Mucosa of rectum (tissue), 2 donors: ENCODE measurements around the gene SCAI.
A peak's percentile ranks its signal among the peaks of the same experiment; 100 is the strongest.

Source experiments
- H3K27ac ChIP-seq, 2 donors: one replicate each; pipeline ENCODE4 v1.7.0; 2013; ENCODE audit warnings: inconsistent platforms in 2 of 2, low read depth in 2 of 2, low read length in 2 of 2
- H3K27me3 ChIP-seq, 2 donors: one replicate each; pipeline ENCODE4 v1.7.0; 2013; ENCODE audit warnings: low read length in 2 of 2; ENCODE audit not compliant: control insufficient read depth in 2 of 2, insufficient read depth in 2 of 2
- H3K36me3 ChIP-seq, 2 donors: one replicate each; pipeline ENCODE4 v1.7.0; 2013; ENCODE audit warnings: low read length in 2 of 2; ENCODE audit not compliant: control insufficient read depth in 2 of 2, insufficient read depth in 2 of 2
- H3K4me1 ChIP-seq, 2 donors: one replicate each; pipeline ENCODE4 v1.7.0; 2013; ENCODE audit warnings: low read length in 2 of 2, mild to moderate bottlenecking in 1 of 2; ENCODE audit not compliant: control insufficient read depth in 2 of 2, insufficient read depth in 2 of 2
- H3K4me3 ChIP-seq, 2 donors: one replicate each; pipeline ENCODE4 v1.7.0; 2013; ENCODE audit warnings: low read length in 2 of 2
- H3K9ac ChIP-seq, 2 donors: one replicate each; pipeline ENCODE4 v1.7.0; 2013; ENCODE audit warnings: low read length in 2 of 2, low read depth in 1 of 2, mild to moderate bottlenecking in 1 of 2
- H3K9me3 ChIP-seq, 2 donors: one replicate each; pipeline ENCODE4 v1.7.0; 2013; ENCODE audit warnings: low read length in 2 of 2; ENCODE audit not compliant: control insufficient read depth in 2 of 2
- donor health status: healthy.
- donor health status: Normal muscosa, but diverticular disease.

SCAI gene

GRCh38 chr9:124954255-124954654 is 189.1 kb downstream of the SCAI start:
- no peaks in the 10 kb centered on the region for H3K4me1 ChIP-seq
- H3K9ac ChIP-seq: no peak overlapping the region
- H3K27ac ChIP-seq: no peak overlapping the region
- H3K27me3 ChIP-seq: no peaks in the 10 kb centered on the region
- no peaks in the 10 kb centered on the region for H3K9me3 ChIP-seq
- no peaks in the 10 kb centered on the region for H3K36me3 ChIP-seq
- H3K4me3 ChIP-seq: no peak overlapping the region

- Histone ChIP-seq H3K9me3 (no peaks in the 10 kb centered on the region), H3K4me3 (no peak overlapping the region), H3K27me3 (no peaks in the 10 kb centered on the region), H3K27ac (no peak overlapping the region), H3K4me1 (no peaks in the 10 kb centered on the region), H3K9ac (no peak overlapping the region), H3K36me3 (no peaks in the 10 kb centered on the region)
Measured at GRCh38 chr9:124950050-124950718, 193.1 kb downstream of the SCAI start.

GRCh38 chr9:124949387-124949786 is 193.9 kb downstream of the SCAI start:
- H3K4me1 ChIP-seq: no peaks in the 10 kb centered on the region
- H3K27ac ChIP-seq: no peak overlapping the region
- no peaks in the 10 kb centered on the region for H3K27me3 ChIP-seq
- no peaks in the 10 kb centered on the region for H3K36me3 ChIP-seq
- H3K9me3 ChIP-seq: no peaks in the 10 kb centered on the region
- H3K4me3 ChIP-seq: no peak overlapping the region
- no peak overlapping the region for H3K9ac ChIP-seq

- no peaks in the 10 kb centered on the region for H3K36me3 ChIP-seq
- no peak overlapping the region for H3K4me3 ChIP-seq
- H3K4me1 ChIP-seq: no peaks in the 10 kb centered on the region
- H3K9me3 ChIP-seq: no peaks in the 10 kb centered on the region
- H3K27me3 ChIP-seq: no peaks in the 10 kb centered on the region
- no peak overlapping the region for H3K27ac ChIP-seq
- no peak overlapping the region for H3K9ac ChIP-seq
Measured at GRCh38 chr9:124947727-124948391, 195.5 kb downstream of the SCAI start.

- H3K9ac ChIP-seq: no peak overlapping the region
- no peaks in the 10 kb centered on the region for H3K27me3 ChIP-seq
- H3K9me3 ChIP-seq: no peaks in the 10 kb centered on the region
- no peaks in the 10 kb centered on the region for H3K36me3 ChIP-seq
- no peak overlapping the region for H3K27ac ChIP-seq
- peaks cover 4% of the 10 kb centered on the region in 2 donors for H3K4me1 ChIP-seq
- no peak overlapping the region for H3K4me3 ChIP-seq
Measured at GRCh38 chr9:124946167-124946566, 197.2 kb downstream of the SCAI start.

GRCh38 chr9:124941679-124942561 is 201.4 kb downstream of the SCAI start:
- H3K9ac ChIP-seq: peak overlapping the region; percentile 86 to 99
- peaks cover 4 to 8% of the 10 kb centered on the region in 2 donors for H3K4me1 ChIP-seq

GRCh38 chr9:124940894-124941678 is 202.2 kb downstream of the SCAI start, which contains the start of gene GOLGA1:
Gene GOLGA1, minus strand, starts transcription at chr9:124941083. Its CDS starts 2,372 bp downstream, at chr9:124938711.
- H3K9ac ChIP-seq: peak within 1 kb of the TSS; percentile 86 to 99
- H3K36me3 ChIP-seq: peaks cover 6% of the 10 kb centered on the region in 2 donors
- peak within 1 kb of the TSS; percentile 95 to 99 for H3K4me3 ChIP-seq
- H3K27me3 ChIP-seq: no peaks in the 10 kb centered on the region
- H3K9me3 ChIP-seq: no peaks in the 10 kb centered on the region
- peak within 1 kb of the TSS; percentile 98 to 99 for H3K27ac ChIP-seq
- peaks cover 4 to 8% of the 10 kb centered on the region in 2 donors for H3K4me1 ChIP-seq

More at GRCh38 chr9:124941679-124942561, 201.4 kb downstream of the SCAI start:
- Histone ChIP-seq H3K36me3 (no peaks in the 10 kb centered on the region), H3K27me3 (no peaks in the 10 kb centered on the region), H3K27ac (peak overlapping the region; percentile 98 to 99), H3K4me3 (peak overlapping the region; percentile 95 to 99), H3K9me3 (no peaks in the 10 kb centered on the region)

GRCh38 chr9:124940521-124940893 is 202.8 kb downstream of the SCAI start:
- Histone ChIP-seq H3K4me3 (peak overlapping the region; percentile 95 to 99), H3K36me3 (peaks cover 8 to 11% of the 10 kb centered on the region in 2 donors), H3K27ac (peak overlapping the region; percentile 98 to 99), H3K9ac (peak overlapping the region; percentile 86 to 99), H3K27me3 (no peaks in the 10 kb centered on the region), H3K4me1 (peaks cover 4 to 8% of the 10 kb centered on the region in 2 donors), H3K9me3 (no peaks in the 10 kb centered on the region)

- Histone ChIP-seq H3K27me3 (no peaks in the 10 kb centered on the region), H3K4me1 (peaks cover 4 to 8% of the 10 kb centered on the region in 2 donors), H3K36me3 (peaks cover 8 to 15% of the 10 kb centered on the region in 2 donors), H3K27ac (peak overlapping the region; percentile 98 to 99), H3K9ac (peak overlapping the region; percentile 86 to 99), H3K4me3 (peak overlapping the region; percentile 95 to 99), H3K9me3 (no peaks in the 10 kb centered on the region)
Measured at GRCh38 chr9:124939944-124940343, 203.4 kb downstream of the SCAI start.
